WTC11 (cell line): ENCODE measurements around the gene SEC16A. TPM values are rescaled to one million over a fixed set of nuclear protein-coding genes. Genes with fewer than 3 reads are reported as not detected.

Experiments
- ATAC-seq: fragments of 200-7000 bp; cut with Tn5 transposase; 2 replicates; pipeline ENCODE4 v1.10.0; 2021; ENCODE audit warnings: mild to moderate bottlenecking, moderate library complexity
- CTCF ChIA-PET: fragments of 300-600 bp; sonication (Branson Sonifier 250); formaldehyde crosslinking; loops from one replicate; lab custom pipeline; 2021; ENCODE audit warnings: antibody characterized with exemption; lab: Charles Lee
- POLR2A ChIA-PET: fragments of 350-600 bp; sonication (Branson Sonifier 250); formaldehyde crosslinking; loops from one replicate; lab custom pipeline; 2021; ENCODE audit warnings: antibody characterized with exemption; lab: Charles Lee
- DNase-seq: peaks from one replicate; pipeline ENCODE4 v3.0.0; 2021; ENCODE audit warnings: low spot score
- H3K27ac Mint-ChIP-seq: 2 replicates; pipeline ENCODE4 v1.8.0; 2021; ENCODE audit warnings: mixed read lengths
- H3K27me3 Mint-ChIP-seq: 2 replicates; pipeline ENCODE4 v1.8.0; 2021; ENCODE audit warnings: low read depth, mild to moderate bottlenecking, moderate library complexity, mixed read lengths
- H3K36me3 Mint-ChIP-seq: 2 replicates; pipeline ENCODE4 v1.8.0; 2021; ENCODE audit warnings: mixed read lengths
- H3K4me1 Mint-ChIP-seq: 2 replicates; pipeline ENCODE4 v1.8.0; 2022; ENCODE audit warnings: mixed read lengths
- H3K4me3 Mint-ChIP-seq: 2 replicates; pipeline ENCODE4 v1.8.0; 2021; ENCODE audit warnings: mild to moderate bottlenecking, moderate library complexity, mixed read lengths
- H3K9me3 Mint-ChIP-seq: 2 replicates; pipeline ENCODE4 v1.8.0; 2021; ENCODE audit warnings: mixed read lengths
- ATF2 ChIP-seq: sonication (generic); formaldehyde crosslinking; IDR thresholded peaks from 2 replicates; pipeline ENCODE4 v1.8.1; 2022; ENCODE audit warnings: low read depth, missing genetic modification reagents, borderline replicate concordance
- ATF3 ChIP-seq: sonication (generic); formaldehyde crosslinking; conservative IDR thresholded peaks from 2 replicates; pipeline ENCODE4 v1.8.1; 2022; ENCODE audit warnings: mild to moderate bottlenecking, missing genetic modification reagents
- E2F4 ChIP-seq: sonication (generic); formaldehyde crosslinking; IDR thresholded peaks from 2 replicates; pipeline ENCODE4 v1.8.1; 2022; ENCODE audit warnings: low read depth, mild to moderate bottlenecking, moderate library complexity, missing genetic modification reagents, borderline replicate concordance
- ELF4 ChIP-seq: sonication (generic); formaldehyde crosslinking; IDR thresholded peaks from 2 replicates; pipeline ENCODE4 v1.8.1; 2022; ENCODE audit warnings: low read depth, mild to moderate bottlenecking, moderate library complexity, missing genetic modification reagents
- ERG ChIP-seq: fragments of 250-450 bp; sonication (Bioruptor Pico); IDR thresholded peaks from 2 replicates; pipeline ENCODE4 v1.8.0; 2021; ENCODE audit warnings: mild to moderate bottlenecking
- ETV6 ChIP-seq: sonication (generic); formaldehyde crosslinking; IDR thresholded peaks from 2 replicates; pipeline ENCODE4 v1.8.1; 2022; ENCODE audit warnings: mild to moderate bottlenecking, missing genetic modification reagents
- FOXP1 ChIP-seq: sonication (generic); formaldehyde crosslinking; IDR thresholded peaks from 2 replicates; pipeline ENCODE4 v1.8.0; 2022; ENCODE audit warnings: missing genetic modification reagents, mild to moderate bottlenecking, moderate library complexity, borderline replicate concordance
- GRHL2 ChIP-seq: fragments of 250-450 bp; sonication (Bioruptor Pico); IDR thresholded peaks from 2 replicates; pipeline ENCODE4 v1.8.0; 2022; ENCODE audit warnings: mild to moderate bottlenecking, moderate library complexity; ENCODE audit not compliant: insufficient replicate concordance, severe bottlenecking
- JAZF1 ChIP-seq: fragments of 250-450 bp; sonication (Bioruptor Pico); IDR thresholded peaks from 2 replicates; pipeline ENCODE4 v1.9.0; 2021; ENCODE audit warnings: moderate library complexity, mild to moderate bottlenecking, inconsistent platforms
- NR2C2 ChIP-seq: sonication (generic); formaldehyde crosslinking; IDR thresholded peaks from 2 replicates; pipeline ENCODE4 v1.8.0; 2022; ENCODE audit warnings: mild to moderate bottlenecking, missing genetic modification reagents
- RORB ChIP-seq: fragments of 250-450 bp; sonication (Bioruptor Pico); IDR thresholded peaks from 2 replicates; pipeline ENCODE4 v1.9.0; 2021; ENCODE audit warnings: mild to moderate bottlenecking
- TP53 ChIP-seq: sonication (generic); formaldehyde crosslinking; IDR thresholded peaks from 2 replicates; pipeline ENCODE4 v1.8.1; 2023; ENCODE audit warnings: mild to moderate bottlenecking, missing genetic modification reagents
- USF2 ChIP-seq: sonication (generic); formaldehyde crosslinking; IDR thresholded peaks from 2 replicates; pipeline ENCODE4 v1.8.1; 2023; ENCODE audit warnings: mild to moderate bottlenecking, missing genetic modification reagents, moderate library complexity
- ZNF219 ChIP-seq: sonication (generic); formaldehyde crosslinking; IDR thresholded peaks from 2 replicates; pipeline ENCODE4 v1.8.0; 2023; ENCODE audit warnings: missing genetic modification reagents, mild to moderate bottlenecking, borderline replicate concordance
- total RNA-seq: library from RNA; stranded (reverse); gene quantifications from 3 replicates; pipeline ENCODE4 v1.2.3, GENCODE V29; 2021
- TF ChIP-seq, protein P1 (sequence below): sonication (generic); formaldehyde crosslinking; IDR thresholded peaks from 2 replicates; pipeline ENCODE4 v1.8.0; 2022; ENCODE audit warnings: mild to moderate bottlenecking, missing genetic modification reagents
- TF ChIP-seq, protein P2 (sequence below): sonication (generic); formaldehyde crosslinking; IDR thresholded peaks from 2 replicates; pipeline ENCODE4 v1.8.1; 2023; ENCODE audit warnings: mild to moderate bottlenecking, missing genetic modification reagents

The SEC16A gene
- total RNA-seq, 1 experiment from 2014 or later: 70.9 TPM

DNA sequence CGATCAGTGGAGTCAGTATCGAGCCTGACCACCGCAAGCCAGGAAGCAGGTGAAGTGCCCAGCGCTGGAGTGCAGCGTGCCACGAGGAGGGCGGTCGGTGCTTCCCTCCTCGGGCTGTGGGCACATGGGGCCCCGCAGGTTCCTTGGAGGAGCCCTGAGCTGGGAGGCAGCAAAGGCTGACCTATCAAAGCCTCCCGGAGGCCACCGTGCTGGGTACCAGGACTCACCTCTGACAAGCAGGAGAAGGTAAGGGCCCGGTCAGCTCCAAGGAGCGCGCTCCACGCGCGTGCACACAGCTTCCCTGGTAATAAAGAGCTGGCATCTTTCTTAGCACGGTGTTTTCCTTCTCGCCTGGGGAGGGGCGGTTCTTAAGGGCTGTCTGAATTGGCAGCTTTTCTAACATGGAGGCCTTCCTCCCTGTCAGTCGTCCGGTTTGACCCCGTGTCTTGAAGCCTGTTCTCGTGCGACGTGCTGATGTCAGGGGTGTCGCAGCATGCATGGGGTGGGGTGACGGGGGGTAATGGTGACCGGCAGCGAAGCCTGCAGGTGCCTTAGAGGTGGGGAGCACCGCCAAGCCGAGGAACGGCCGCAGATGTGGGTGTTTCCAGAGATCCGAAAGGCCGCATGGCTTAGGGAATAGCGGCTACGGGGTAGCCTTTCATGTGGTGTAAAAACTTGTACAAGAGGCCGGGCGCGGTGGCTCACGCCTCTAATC, 59.3 kb downstream of the SEC16A start:
- H3K9me3 Mint-ChIP-seq: no peaks in the 10 kb centered on the region
- peaks cover 19% of the 10 kb centered on the region for H3K36me3 Mint-ChIP-seq
- no peaks in the 10 kb centered on the region for H3K4me1 Mint-ChIP-seq
- H3K27ac Mint-ChIP-seq: no peak overlapping the region
- no peak for TF ChIP-seq NR2C2
- TF ChIP-seq, protein P1, sequence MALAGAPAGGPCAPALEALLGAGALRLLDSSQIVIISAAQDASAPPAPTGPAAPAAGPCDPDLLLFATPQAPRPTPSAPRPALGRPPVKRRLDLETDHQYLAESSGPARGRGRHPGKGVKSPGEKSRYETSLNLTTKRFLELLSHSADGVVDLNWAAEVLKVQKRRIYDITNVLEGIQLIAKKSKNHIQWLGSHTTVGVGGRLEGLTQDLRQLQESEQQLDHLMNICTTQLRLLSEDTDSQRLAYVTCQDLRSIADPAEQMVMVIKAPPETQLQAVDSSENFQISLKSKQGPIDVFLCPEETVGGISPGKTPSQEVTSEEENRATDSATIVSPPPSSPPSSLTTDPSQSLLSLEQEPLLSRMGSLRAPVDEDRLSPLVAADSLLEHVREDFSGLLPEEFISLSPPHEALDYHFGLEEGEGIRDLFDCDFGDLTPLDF (CRISPR knock-in tag): no peak
- TF ChIP-seq, protein P2, sequence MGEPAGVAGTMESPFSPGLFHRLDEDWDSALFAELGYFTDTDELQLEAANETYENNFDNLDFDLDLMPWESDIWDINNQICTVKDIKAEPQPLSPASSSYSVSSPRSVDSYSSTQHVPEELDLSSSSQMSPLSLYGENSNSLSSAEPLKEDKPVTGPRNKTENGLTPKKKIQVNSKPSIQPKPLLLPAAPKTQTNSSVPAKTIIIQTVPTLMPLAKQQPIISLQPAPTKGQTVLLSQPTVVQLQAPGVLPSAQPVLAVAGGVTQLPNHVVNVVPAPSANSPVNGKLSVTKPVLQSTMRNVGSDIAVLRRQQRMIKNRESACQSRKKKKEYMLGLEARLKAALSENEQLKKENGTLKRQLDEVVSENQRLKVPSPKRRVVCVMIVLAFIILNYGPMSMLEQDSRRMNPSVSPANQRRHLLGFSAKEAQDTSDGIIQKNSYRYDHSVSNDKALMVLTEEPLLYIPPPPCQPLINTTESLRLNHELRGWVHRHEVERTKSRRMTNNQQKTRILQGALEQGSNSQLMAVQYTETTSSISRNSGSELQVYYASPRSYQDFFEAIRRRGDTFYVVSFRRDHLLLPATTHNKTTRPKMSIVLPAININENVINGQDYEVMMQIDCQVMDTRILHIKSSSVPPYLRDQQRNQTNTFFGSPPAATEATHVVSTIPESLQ: no peak
- TF ChIP-seq FOXP1 (CRISPR knock-in tag): no peak
- TF ChIP-seq, all 79 proteins: peak for 0
- ChIA-PET CTCF (interaction anchor here (0.7 to 1.1 kb wide), 2 partner anchors 23 to 111 kb away, joined by 3 to 4 read pairs; no protein-coding TSS in a partner anchor), POLR2A (interaction anchor here (1.2 kb wide), 1 partner anchor 70 kb away, joined by 3 read pairs; no protein-coding TSS in a partner anchor)
- Mint-ChIP-seq H3K27me3 (no peaks in the 10 kb centered on the region), H3K4me3 (no peak overlapping the region)
- ATAC-seq: no peak
- DNase-seq: no peak

- H3K4me1 Mint-ChIP-seq: no peaks in the 10 kb centered on the region
- ChIA-PET POLR2A (no interaction called here), CTCF (no interaction called here)
- no peak overlapping the region for H3K27ac Mint-ChIP-seq
- H3K36me3 Mint-ChIP-seq: peaks cover 25% of the 10 kb centered on the region
- no peak overlapping the region for H3K4me3 Mint-ChIP-seq
- no peak for DNase-seq
- H3K9me3 Mint-ChIP-seq: no peaks in the 10 kb centered on the region
- ATAC-seq: no peak
- no peak for TF ChIP-seq E2F4 (CRISPR knock-in tag)
- no peak for TF ChIP-seq TP53 (CRISPR knock-in tag)
- no peak for TF ChIP-seq ATF2 (CRISPR knock-in tag)
- no peak for TF ChIP-seq ELF4 (CRISPR knock-in tag)
- TF ChIP-seq JAZF1 (CRISPR knock-in tag): no peak
- TF ChIP-seq, protein P2: no peak
- no peaks in the 10 kb centered on the region for H3K27me3 Mint-ChIP-seq
Measured at GRCh38 chr9:136422876-136423275, 60.0 kb downstream of the SEC16A start.

DNA sequence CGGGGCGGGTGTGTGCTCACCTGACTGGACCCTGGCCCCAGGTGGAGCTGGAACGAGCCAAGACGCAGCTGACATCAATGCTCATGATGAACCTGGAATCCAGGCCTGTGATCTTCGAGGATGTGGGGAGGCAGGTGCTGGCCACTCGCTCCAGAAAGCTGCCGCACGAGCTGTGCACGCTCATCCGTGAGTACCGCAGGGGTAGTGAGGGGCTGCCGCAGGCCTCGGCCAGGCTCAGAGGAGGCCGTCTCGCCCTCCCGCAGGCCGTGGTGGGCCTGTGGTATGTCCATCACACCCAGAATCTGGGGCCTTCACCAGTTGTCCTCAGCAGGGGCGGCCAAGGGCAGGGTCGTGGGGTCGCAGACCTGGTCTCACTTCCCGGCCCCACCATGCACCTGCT, 61.0 kb downstream of the SEC16A start:
- Mint-ChIP-seq H3K4me1 (no peaks in the 10 kb centered on the region), H3K9me3 (no peaks in the 10 kb centered on the region), H3K27me3 (no peaks in the 10 kb centered on the region), H3K27ac (no peak overlapping the region), H3K4me3 (no peak overlapping the region), H3K36me3 (peaks cover 33% of the 10 kb centered on the region)
- ATAC-seq: no peak
- ChIA-PET CTCF (interaction anchor here (0.6 kb wide), 2 partner anchors 31 to 242 kb away, joined by 3 read pairs; no protein-coding TSS in a partner anchor), POLR2A (no interaction called here)
- no peak for DNase-seq
- TF ChIP-seq ZNF219 (CRISPR knock-in tag) (no peak), ERG (CRISPR knock-in tag) (no peak), GRHL2 (CRISPR knock-in tag) (no peak), USF2 (no peak), RORB (CRISPR knock-in tag) (no peak), ETV6 (no peak), ATF3 (CRISPR knock-in tag) (no peak)
- TF ChIP-seq, protein P2: no peak
